Colonic mucosa (tissue), 4 donors: ENCODE results near the gene ZNF525. TPM values are rescaled to one million over a fixed set of nuclear protein-coding genes. Genes with fewer than 3 reads are reported as not detected.
A peak's percentile ranks its signal among the peaks of the same experiment; 100 is the strongest.
"Not testable (repeated sequence)": the region's sequence is repeated elsewhere in the genome, so short reads cannot be mapped to it uniquely, and the experiment has no call there.

ENCODE experiments used
- DNase-seq: peaks from one replicate; pipeline ENCODE4 v3.0.0-alpha.2; 2020
- H3K27ac ChIP-seq: fragments of 200-600 bp; one replicate; pipeline ENCODE4 v1.8.0; 2021
- H3K27me3 ChIP-seq: fragments of 200-600 bp; one replicate; pipeline ENCODE4 v1.8.0; 2021
- H3K36me3 ChIP-seq: fragments of 200-600 bp; one replicate; pipeline ENCODE4 v1.8.0; 2021
- H3K4me1 ChIP-seq: fragments of 200-600 bp; one replicate; pipeline ENCODE4 v1.8.0; 2021; ENCODE audit warnings: mild to moderate bottlenecking
- H3K4me3 ChIP-seq: fragments of 200-600 bp; one replicate; pipeline ENCODE4 v1.8.0; 2021
- H3K9ac ChIP-seq, 2 donors: one replicate each; pipeline ENCODE4 v1.7.0; 2013; ENCODE audit warnings: control low read depth in 2 of 2, low read depth in 2 of 2, low read length in 2 of 2
- H3K9me3 ChIP-seq: fragments of 200-600 bp; one replicate; pipeline ENCODE4 v1.8.0; 2021
- intact Hi-C: fragments of 100-400 bp; cut with DNase I; formaldehyde crosslinking; loops from one replicate; pipeline ENCODE4 v1.14.1; 2022
- total RNA-seq, 2 donors: library from RNA; stranded (reverse); fragmentation: NEBNext Ultra II Directional in 1 of 2; extraction: Animal tissue kit (Norgen Biotek cat#: 25700) in 1 of 2; gene quantifications; one replicate each; pipeline ENCODE4 v1.2.1, GENCODE V29; 2021
- TF ChIP-seq, protein P1 (sequence below): fragments of 200-600 bp; IDR thresholded peaks from one replicate; pipeline ENCODE4 v1.8.0; 2022; ENCODE audit warnings: antibody characterized with exemption, mild to moderate bottlenecking
- donor health status: healthy.
- donor health status: DM: no; HTN: no; CAD: no.
- donor health status: DM: no; HTN: no; CAD: no.

The ZNF525 gene
- total RNA-seq: 10 to 100 TPM in 1 of 2 donors, 1 to 10 TPM in 1; 9.4 to 13.9 TPM

DNA sequence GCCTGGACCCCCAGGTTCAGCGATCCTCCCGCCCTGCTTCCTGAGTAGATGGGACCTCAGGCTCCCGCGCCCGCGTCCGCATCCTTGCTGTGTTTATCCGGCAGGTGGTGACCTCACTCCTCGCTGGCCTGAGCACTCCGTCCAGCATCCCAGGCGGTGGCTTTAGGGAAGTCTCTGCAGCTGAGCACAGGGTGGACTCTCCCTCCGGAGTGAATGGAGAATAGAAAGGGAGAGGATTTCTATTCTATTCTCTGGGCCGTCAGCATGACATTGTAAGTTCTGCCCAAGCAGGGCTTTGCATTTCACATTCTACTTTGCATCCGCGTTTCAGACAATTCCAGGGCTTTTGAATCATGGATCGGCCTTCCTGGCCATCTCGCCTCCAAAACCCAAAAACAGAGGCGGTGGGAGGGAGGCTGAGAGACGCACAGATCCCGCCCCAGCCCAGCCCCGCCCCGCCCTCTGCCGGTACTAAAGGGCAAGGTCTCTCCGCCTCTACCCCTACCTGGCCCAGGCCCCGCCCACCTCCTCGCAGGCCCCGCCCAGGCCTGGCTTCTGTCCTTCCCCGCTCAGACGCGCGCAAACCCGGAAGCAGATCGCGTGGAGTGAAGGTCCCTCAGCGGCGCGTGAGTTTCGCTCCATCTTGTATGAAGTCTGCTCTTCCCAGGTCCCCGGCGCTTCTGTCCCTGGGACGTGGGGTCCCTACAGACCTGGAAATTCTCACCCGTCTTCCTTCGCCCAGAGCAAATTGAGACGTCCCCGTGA is at the start of gene ZNF525:
Gene ZNF525 (plus strand): TSS at position 572 of the 765 bp plus-strand sequence. CDS start 6,577 bp downstream, outside the sequence.
- peak within 1 kb of the TSS; percentile 72 to 78 for H3K9ac ChIP-seq
- TF ChIP-seq, protein P1, sequence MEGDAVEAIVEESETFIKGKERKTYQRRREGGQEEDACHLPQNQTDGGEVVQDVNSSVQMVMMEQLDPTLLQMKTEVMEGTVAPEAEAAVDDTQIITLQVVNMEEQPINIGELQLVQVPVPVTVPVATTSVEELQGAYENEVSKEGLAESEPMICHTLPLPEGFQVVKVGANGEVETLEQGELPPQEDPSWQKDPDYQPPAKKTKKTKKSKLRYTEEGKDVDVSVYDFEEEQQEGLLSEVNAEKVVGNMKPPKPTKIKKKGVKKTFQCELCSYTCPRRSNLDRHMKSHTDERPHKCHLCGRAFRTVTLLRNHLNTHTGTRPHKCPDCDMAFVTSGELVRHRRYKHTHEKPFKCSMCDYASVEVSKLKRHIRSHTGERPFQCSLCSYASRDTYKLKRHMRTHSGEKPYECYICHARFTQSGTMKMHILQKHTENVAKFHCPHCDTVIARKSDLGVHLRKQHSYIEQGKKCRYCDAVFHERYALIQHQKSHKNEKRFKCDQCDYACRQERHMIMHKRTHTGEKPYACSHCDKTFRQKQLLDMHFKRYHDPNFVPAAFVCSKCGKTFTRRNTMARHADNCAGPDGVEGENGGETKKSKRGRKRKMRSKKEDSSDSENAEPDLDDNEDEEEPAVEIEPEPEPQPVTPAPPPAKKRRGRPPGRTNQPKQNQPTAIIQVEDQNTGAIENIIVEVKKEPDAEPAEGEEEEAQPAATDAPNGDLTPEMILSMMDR: peak; percentile 49
- H3K27ac ChIP-seq: peak within 1 kb of the TSS; percentile 69
- intact Hi-C loops: no loop called here
- no peaks in the 10 kb centered on the region for H3K4me1 ChIP-seq
- H3K36me3 ChIP-seq: no peaks in the 10 kb centered on the region
- peak; percentile 96 for DNase-seq
- no peaks in the 10 kb centered on the region for H3K27me3 ChIP-seq
- no peaks in the 10 kb centered on the region for H3K9me3 ChIP-seq
- H3K4me3 ChIP-seq: peak within 1 kb of the TSS; percentile 71

DNA sequence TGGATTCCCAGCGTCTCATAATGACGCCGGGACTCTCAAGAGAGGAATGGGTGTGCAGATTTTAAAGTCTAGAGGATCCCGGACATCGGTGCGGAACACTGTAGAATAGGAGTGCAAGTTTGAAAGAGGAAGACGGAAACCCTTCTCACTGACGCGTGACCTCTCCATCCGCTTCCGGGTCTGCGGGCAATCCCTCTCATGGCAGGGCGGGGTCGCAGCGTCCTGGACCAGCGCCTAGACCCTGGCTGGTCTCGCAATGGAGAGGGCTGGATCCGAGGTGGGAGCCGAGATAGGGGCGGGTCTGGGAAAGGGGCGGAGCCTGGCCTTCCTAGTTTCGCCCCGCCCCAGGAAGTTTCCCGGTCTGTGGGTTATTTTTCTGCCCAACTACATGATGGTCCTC is 36.5 kb upstream of the ZNF525 start:
- H3K9me3 ChIP-seq: no peaks in the 10 kb centered on the region

DNA sequence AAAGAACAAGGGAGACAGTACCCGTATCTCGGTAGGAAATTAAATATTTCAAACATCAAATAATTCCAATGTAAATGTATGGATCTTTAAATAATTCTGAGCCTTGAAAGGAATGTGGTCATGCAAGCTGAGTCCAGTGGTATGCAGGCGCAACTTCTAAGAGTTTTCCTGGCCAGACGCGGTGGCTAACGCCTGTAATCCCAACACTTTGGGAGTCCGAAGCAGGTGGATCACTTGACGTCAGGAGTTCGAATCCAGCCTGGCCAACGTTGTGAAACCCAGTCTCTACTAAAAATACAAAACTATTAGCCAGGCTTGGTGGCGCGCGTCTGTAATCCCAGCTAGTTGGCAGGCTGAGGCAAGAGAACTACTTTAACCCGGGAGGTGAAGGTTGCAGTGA is 33.0 kb upstream of the ZNF525 start:
- Histone ChIP-seq H3K4me3 (peak overlapping the region; percentile 82), H3K9ac (no peak overlapping the region)
- TF ChIP-seq, protein P1: no peak

More for the DNA sequence above, 36.5 kb upstream of the ZNF525 start:
- Histone ChIP-seq H3K27me3 (no peaks in the 10 kb centered on the region), H3K4me1 (no peaks in the 10 kb centered on the region), H3K4me3 (no peak overlapping the region), H3K27ac (no peak overlapping the region), H3K9ac (no peak overlapping the region), H3K36me3 (no peaks in the 10 kb centered on the region)
- no peak for DNase-seq
- TF ChIP-seq, protein P1: no peak
- intact Hi-C loops: no loop called here

DNA sequence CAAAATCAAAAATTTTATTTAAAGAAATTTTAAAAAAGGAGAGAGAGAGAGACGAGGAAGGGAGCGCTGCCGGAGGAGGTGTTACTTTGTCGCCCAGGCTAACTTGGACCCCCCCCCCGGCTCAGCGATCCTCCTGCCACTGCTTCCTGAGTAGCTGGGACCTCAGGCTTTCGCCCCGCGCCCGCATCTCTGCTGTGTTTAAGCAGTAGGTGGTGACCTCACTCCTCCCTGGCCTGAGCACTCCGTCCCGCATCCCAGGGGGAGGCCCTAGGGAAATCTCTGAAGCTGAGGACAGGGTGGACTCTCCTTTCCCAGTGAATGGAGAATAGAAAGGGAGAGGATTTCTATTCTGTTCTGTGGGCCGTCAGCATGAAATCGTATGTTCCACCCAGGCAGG is 32.4 kb upstream of the ZNF525 start:
- TF ChIP-seq, protein P1: no peak
- DNase-seq: no peak

More for the DNA sequence above, 33.0 kb upstream of the ZNF525 start:
- Histone ChIP-seq H3K27me3 (no peaks in the 10 kb centered on the region), H3K36me3 (no peaks in the 10 kb centered on the region), H3K4me1 (no peaks in the 10 kb centered on the region), H3K27ac (no peak overlapping the region), H3K9me3 (no peaks in the 10 kb centered on the region)
- no peak for DNase-seq
- intact Hi-C loops: loop anchor here (10.0 kb wide), 1 partner anchor 138 kb away; the partner anchor contains the start of gene ZNF665

DNA sequence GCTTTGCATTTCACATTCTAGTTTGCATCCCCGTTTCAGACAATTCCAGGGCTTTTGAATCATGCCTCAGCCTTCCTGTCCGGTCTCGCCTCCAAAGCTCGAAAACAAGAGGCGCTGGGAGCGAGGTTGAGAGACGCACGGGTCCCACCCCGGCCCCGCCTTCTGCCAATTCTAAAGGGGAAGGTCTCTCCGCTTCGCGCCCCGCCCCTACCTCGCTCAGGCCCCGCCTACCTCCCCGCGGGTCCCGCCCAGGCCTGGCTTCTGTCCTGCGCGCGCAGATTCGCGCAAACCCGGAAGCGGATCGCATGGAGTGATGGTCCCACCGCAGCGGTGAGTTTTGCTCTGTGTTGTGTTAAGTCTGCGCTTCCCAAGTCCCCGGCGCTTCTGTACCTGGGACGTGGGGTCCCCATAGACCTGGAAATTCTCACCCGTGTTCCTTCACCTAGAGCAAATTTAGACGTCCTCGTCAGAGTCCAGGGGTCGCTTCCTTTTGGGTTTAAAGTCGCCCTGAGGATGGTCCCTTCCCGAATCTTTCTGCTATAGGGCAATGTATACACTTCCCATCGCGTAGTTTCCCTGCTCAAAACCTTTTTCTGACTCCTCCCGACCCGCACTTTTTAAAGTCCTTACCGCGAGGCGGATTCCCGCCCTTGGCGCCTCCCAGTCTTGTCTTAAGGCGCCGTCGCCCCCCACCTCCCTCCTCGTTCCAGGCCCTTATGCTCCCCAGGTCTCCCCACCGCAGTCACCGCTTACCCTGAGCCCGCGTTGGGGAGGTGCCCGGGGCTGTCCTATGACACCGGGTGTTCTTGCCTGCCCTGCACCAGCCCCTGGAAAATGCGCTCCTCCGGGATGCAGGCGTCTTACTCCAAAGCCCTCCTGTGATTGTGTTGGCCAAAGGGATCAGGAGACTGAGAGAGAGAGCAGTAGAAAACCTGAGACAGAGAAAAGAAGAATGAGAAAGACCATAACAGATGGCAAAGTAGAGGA is 31.7 kb upstream of the ZNF525 start, which contains the start of gene ZNF845:
Gene ZNF845 (plus strand): TSS at position 287 of the 987 bp plus-strand sequence. CDS start 7,559 bp downstream, outside the sequence.
- H3K27me3 ChIP-seq: no peaks in the 10 kb centered on the region
- peak; percentile 99 for DNase-seq
- intact Hi-C loops: loop anchor here (10.0 kb wide), 1 partner anchor 139 kb away; the partner anchor contains the start of gene ZNF665
- peak within 1 kb of the TSS; percentile 70 to 72 for H3K9ac ChIP-seq
- H3K9me3 ChIP-seq: no peaks in the 10 kb centered on the region
- TF ChIP-seq, protein P1: no peak
- H3K36me3 ChIP-seq: no peaks in the 10 kb centered on the region
- peak within 1 kb of the TSS; percentile 32 for H3K27ac ChIP-seq
- H3K4me1 ChIP-seq: no peaks in the 10 kb centered on the region
- H3K4me3 ChIP-seq: peak within 1 kb of the TSS; percentile 82

More for the DNA sequence above, 32.4 kb upstream of the ZNF525 start:
- H3K9ac ChIP-seq: peak overlapping the region; percentile 36 to 61
- H3K4me1 ChIP-seq: no peaks in the 10 kb centered on the region
- peak overlapping the region; percentile 82 for H3K4me3 ChIP-seq
- H3K9me3 ChIP-seq: no peaks in the 10 kb centered on the region
- H3K27ac ChIP-seq: no peak overlapping the region
- intact Hi-C loops: loop anchor here (10.0 kb wide), 1 partner anchor 138 kb away; the partner anchor contains the start of gene ZNF665
- no peaks in the 10 kb centered on the region for H3K27me3 ChIP-seq
- H3K36me3 ChIP-seq: no peaks in the 10 kb centered on the region

DNA sequence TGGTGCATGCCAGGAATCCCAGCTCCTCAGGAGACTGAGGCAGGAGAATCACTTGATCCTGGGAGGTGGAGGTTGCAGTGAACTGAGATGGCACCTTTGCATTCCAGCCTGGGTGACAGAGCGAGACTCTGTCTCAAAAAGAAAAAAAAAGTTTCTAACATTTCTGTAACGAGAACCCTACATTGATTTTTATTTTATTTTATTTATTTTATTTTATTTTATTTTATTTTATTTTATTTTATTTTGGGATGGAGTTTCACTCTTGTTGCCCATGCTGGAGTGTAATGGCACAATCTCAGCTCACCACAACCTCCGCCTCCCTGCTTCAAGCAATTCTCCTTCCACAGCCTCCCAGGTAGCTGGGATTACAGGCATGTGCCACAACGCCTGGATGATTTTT is 21.1 kb upstream of the ZNF525 start:
- H3K4me3 ChIP-seq, intact Hi-C loops, H3K27me3 ChIP-seq, H3K9ac ChIP-seq, H3K36me3 ChIP-seq, H3K9me3 ChIP-seq, DNase-seq, H3K4me1 ChIP-seq, H3K27ac ChIP-seq: not testable (repeated sequence)
